Neural crest cell (in vitro differentiated cells): ENCODE data around the gene RAET1G. TPM values are rescaled to one million over a fixed set of nuclear protein-coding genes. Genes with fewer than 3 reads are reported as not detected.

ENCODE experiments used
- DNase-seq: peaks from one replicate; pipeline ENCODE4 v3.0.0; 2021; ENCODE audit warnings: low read depth, mixed read lengths, low spot score
- H3K27ac Mint-ChIP-seq: one replicate; pipeline ENCODE4 v1.8.0; 2021; ENCODE audit warnings: mild to moderate bottlenecking, mixed read lengths; ENCODE audit not compliant: unreplicated experiment
- H3K27me3 Mint-ChIP-seq: 2 replicates; pipeline ENCODE4 v1.8.0; 2021; ENCODE audit warnings: low read depth, mild to moderate bottlenecking, mixed read lengths
- H3K36me3 Mint-ChIP-seq: 2 replicates; pipeline ENCODE4 v1.8.0; 2021; ENCODE audit warnings: low read depth, mild to moderate bottlenecking, mixed read lengths
- H3K4me1 Mint-ChIP-seq: 2 replicates; pipeline ENCODE4 v1.8.0; 2021; ENCODE audit warnings: mixed read lengths
- H3K4me3 Mint-ChIP-seq: one replicate; pipeline ENCODE4 v1.8.0; 2021; ENCODE audit warnings: mild to moderate bottlenecking, mixed read lengths
- H3K9me3 Mint-ChIP-seq: 2 replicates; pipeline ENCODE4 v1.8.0; 2021; ENCODE audit warnings: mixed read lengths
- CTCF ChIP-seq: fragments of 200-600 bp; sonication (generic); conservative IDR thresholded peaks from 2 replicates; pipeline ENCODE4 v1.5.0; 2021; ENCODE audit warnings: antibody characterized with exemption, mild to moderate bottlenecking
- total RNA-seq: library from RNA; stranded (reverse); gene quantifications from 2 replicates; pipeline ENCODE4 v1.2.1, GENCODE V29; 2021

RAET1G gene
- total RNA-seq, 1 donor from 2014 or later = not detected

GRCh38 chr6:149888659-149889058 is 34.3 kb downstream of the RAET1G start:
- Mint-ChIP-seq H3K9me3 (no peaks in the 10 kb centered on the region), H3K27me3 (peaks cover 28% of the 10 kb centered on the region), H3K27ac (no peak overlapping the region), H3K4me3 (no peak overlapping the region), H3K36me3 (no peaks in the 10 kb centered on the region), H3K4me1 (no peaks in the 10 kb centered on the region)
- DNase-seq = no peak
- no peak for TF ChIP-seq CTCF

- TF ChIP-seq CTCF = no peak
- Mint-ChIP-seq H3K27ac (no peak overlapping the region), H3K27me3 (peaks cover 25% of the 10 kb centered on the region), H3K4me3 (no peak overlapping the region), H3K4me1 (no peaks in the 10 kb centered on the region), H3K9me3 (no peaks in the 10 kb centered on the region), H3K36me3 (no peaks in the 10 kb centered on the region)
- no peak for DNase-seq
These were observed 34.8 kb downstream of the RAET1G start for GRCh38 chr6:149888093-149888492.

GRCh38 chr6:149887343-149887742 is 35.6 kb downstream of the RAET1G start:
- H3K27ac Mint-ChIP-seq = no peak overlapping the region
- peaks cover 18% of the 10 kb centered on the region for H3K27me3 Mint-ChIP-seq
- no peaks in the 10 kb centered on the region for H3K4me1 Mint-ChIP-seq
- no peak for DNase-seq
- no peak overlapping the region for H3K4me3 Mint-ChIP-seq
- no peaks in the 10 kb centered on the region for H3K36me3 Mint-ChIP-seq
- H3K9me3 Mint-ChIP-seq = no peaks in the 10 kb centered on the region
- TF ChIP-seq CTCF = no peak

GRCh38 chr6:149885888-149886287 is 37.0 kb downstream of the RAET1G start:
- Mint-ChIP-seq H3K36me3 (no peaks in the 10 kb centered on the region), H3K4me3 (no peak overlapping the region), H3K9me3 (no peaks in the 10 kb centered on the region), H3K27ac (no peak overlapping the region), H3K27me3 (peaks cover 24% of the 10 kb centered on the region), H3K4me1 (no peaks in the 10 kb centered on the region)
- DNase-seq = no peak
- TF ChIP-seq CTCF = no peak

- Mint-ChIP-seq H3K27me3 (peaks cover 36% of the 10 kb centered on the region), H3K4me3 (no peak overlapping the region), H3K4me1 (no peaks in the 10 kb centered on the region), H3K9me3 (no peaks in the 10 kb centered on the region), H3K27ac (no peak overlapping the region), H3K36me3 (no peaks in the 10 kb centered on the region)
- no peak for DNase-seq
- TF ChIP-seq CTCF = no peak
These were observed 38.3 kb downstream of the RAET1G start for GRCh38 chr6:149884617-149885016.

GRCh38 chr6:149884215-149884614 is 38.7 kb downstream of the RAET1G start:
- Mint-ChIP-seq H3K4me3 (no peak overlapping the region), H3K4me1 (no peaks in the 10 kb centered on the region), H3K27me3 (peaks cover 39% of the 10 kb centered on the region), H3K9me3 (no peaks in the 10 kb centered on the region), H3K27ac (no peak overlapping the region), H3K36me3 (no peaks in the 10 kb centered on the region)
- no peak for TF ChIP-seq CTCF
- no peak for DNase-seq
